ENCODE data around the gene SLC22A23. TPM values are rescaled to one million over a fixed set of nuclear protein-coding genes. Genes with fewer than 3 reads are reported as not detected.
A peak's percentile ranks its signal among the peaks of the same experiment; 100 is the strongest.

The SLC22A23 gene
- total RNA-seq, 1 experiment from 2014 or later: 2.8 TPM

DNA sequence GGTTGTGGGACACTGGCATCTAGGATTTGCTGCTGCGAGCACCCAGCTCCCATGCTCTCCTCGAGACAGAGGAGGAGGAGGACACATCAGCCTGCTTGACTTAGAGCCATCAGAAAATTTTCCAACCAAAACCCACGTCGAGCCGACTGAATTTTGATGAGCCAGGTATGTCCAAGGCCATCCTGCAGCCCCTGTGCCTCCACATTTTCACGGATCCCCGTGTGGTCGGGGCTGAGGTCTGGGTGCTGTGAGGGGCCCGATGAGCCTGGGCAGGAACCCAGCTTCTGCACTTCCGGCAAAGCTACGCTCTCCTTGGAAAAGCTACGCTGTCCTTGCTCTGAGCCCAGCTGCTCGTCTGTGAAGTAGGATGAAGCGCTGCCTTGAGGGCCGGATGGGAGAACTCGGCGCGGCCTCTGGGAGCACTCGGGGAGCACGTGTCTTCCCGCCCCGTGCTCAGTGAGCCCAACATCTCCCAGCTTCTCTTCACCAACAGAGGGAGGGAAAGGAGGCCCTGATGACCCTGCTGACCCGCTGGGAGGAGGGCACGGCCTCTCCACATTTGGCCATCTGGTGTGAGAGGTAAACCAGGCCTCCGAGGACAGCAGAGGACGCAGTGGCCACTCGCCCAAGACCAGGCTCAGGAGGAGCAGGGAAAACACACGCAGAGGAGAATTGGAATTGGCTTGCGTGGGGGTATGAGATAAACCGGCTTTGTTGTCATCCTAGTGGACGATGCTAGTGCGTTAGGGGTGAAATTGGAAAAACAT is 164.2 kb downstream of the SLC22A23 start:
- no peaks in the 10 kb centered on the region for H3K9me3 ChIP-seq
- H3K36me3 ChIP-seq: no peaks in the 10 kb centered on the region
- no peak for DNase-seq
- H3K4me3 ChIP-seq: no peak overlapping the region
- no peaks in the 10 kb centered on the region for H3K27me3 ChIP-seq

DNA sequence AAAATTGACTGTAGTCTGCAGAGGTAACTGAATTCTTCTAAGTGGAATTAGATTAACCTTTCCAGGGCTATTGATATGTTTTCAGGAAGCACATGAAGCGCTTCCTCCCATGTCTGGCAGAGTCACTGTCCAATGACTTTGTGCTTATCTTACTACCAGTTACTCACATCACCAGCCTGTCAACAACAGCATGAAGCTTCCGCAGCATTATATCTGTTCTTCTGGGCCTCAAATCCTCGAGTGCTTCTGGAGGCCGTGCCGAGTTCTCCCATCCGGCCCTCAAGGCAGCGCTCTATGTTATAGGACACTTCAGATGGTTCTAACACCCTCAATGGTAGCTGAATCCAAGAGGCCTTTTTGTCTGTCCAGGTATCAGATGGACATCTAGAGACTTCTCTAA is 164.9 kb downstream of the SLC22A23 start:
- no peaks in the 10 kb centered on the region for H3K9me3 ChIP-seq
- no peaks in the 10 kb centered on the region for H3K27me3 ChIP-seq
- H3K4me3 ChIP-seq: no peak overlapping the region
- DNase-seq: no peak
- H3K36me3 ChIP-seq: no peaks in the 10 kb centered on the region

DNA sequence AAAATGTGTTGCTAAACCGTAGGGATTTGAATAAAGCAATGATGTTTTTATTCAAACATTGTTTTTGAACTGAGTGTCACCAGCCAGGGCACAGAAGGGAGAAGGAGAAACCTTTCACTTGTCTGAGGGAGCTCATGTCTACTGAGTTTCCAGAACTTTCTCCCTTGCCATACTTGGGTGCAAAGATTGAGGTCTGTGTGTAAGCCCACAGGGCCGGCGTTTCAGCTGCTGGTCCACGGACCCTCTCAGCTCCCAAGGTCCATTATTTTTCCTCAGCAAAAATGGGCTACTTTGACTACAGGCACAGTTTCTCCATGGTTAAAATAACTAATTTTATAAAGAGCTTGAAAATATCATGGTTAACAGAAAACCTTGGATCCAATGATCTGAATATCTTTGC is 165.5 kb downstream of the SLC22A23 start:
- no peaks in the 10 kb centered on the region for H3K27me3 ChIP-seq
- no peak overlapping the region for H3K4me3 ChIP-seq
- H3K9me3 ChIP-seq: no peaks in the 10 kb centered on the region
- DNase-seq: no peak
- no peaks in the 10 kb centered on the region for H3K36me3 ChIP-seq

DNA sequence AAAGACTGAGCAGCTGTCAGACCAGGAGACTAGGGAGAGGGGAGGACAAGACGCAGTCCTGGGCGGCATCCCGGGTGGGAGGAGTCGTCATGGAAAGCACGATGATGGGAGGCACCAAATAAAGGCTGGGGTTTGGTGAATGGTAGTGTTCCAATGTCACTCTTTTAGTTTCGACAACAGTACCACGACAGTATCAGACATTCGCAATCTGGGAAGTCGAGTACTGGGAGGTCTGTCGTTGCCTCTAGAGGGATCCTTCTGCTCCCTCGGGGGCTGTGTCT is 166.0 kb downstream of the SLC22A23 start:
- Histone ChIP-seq H3K4me3 (no peak overlapping the region), H3K36me3 (no peaks in the 10 kb centered on the region), H3K27me3 (no peaks in the 10 kb centered on the region), H3K9me3 (no peaks in the 10 kb centered on the region)
- DNase-seq: no peak

DNA sequence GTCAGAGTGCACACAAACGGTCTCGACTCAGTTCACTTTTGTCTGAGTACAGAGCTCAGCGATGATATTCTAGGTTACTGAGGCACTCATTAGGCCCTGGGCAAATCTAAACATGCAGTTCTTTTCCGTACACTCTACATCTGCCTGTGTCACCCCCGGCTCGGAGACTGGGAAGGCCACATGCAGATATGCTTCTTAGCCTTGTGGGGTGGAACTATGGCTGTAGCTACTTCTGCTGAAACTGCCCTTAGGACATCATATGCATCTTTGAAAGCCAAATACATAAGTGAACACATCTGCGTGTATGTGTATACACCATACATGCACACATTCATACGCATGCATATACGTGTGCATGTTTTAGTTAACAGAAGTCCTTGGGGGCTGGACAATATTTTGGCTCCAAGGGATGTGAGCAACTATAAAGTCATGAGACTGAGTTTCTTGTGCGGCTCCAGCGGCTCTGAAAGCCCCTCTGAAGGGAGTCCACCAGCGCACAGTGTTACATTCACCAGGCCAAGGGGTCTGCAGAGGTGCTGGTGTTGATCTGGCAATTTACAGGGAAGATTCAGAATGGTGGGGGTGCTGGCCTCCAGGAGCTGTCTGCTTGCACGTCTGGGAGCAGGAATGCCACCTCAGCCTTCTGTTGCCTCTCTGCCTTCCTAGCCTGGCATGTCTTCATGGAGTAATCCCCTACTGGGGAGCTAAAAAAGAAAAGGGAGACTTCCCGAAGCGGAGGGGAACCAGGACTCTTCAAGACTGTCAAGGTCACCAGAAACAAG is 166.5 kb downstream of the SLC22A23 start:
- no peaks in the 10 kb centered on the region for H3K36me3 ChIP-seq
- no peak for DNase-seq
- no peak overlapping the region for H3K4me3 ChIP-seq
- H3K9me3 ChIP-seq: no peaks in the 10 kb centered on the region
- no peaks in the 10 kb centered on the region for H3K27me3 ChIP-seq

DNA sequence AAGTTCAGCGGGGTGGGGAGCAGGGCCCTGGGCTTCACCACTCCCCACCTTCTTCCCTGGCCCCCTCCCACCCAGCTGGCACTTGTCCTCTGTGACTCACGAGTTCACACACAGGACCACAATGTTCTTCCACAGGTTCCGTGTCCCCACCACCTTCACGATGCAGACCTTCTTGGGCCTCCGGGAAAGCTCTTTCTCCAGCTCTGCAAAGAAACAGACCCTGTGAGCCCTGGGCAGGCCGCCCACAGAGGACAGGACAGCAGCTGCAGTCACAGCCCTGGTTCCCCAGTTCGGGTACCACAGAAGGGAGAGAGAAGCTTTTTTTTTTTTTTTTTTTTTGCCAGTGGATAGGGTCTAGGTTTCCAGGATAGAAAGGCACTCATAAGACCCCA is 167.2 kb downstream of the SLC22A23 start:
- Histone ChIP-seq H3K4me3 (no peak overlapping the region), H3K9me3 (no peaks in the 10 kb centered on the region), H3K36me3 (no peaks in the 10 kb centered on the region), H3K27me3 (no peaks in the 10 kb centered on the region)
- DNase-seq: no peak

DNA sequence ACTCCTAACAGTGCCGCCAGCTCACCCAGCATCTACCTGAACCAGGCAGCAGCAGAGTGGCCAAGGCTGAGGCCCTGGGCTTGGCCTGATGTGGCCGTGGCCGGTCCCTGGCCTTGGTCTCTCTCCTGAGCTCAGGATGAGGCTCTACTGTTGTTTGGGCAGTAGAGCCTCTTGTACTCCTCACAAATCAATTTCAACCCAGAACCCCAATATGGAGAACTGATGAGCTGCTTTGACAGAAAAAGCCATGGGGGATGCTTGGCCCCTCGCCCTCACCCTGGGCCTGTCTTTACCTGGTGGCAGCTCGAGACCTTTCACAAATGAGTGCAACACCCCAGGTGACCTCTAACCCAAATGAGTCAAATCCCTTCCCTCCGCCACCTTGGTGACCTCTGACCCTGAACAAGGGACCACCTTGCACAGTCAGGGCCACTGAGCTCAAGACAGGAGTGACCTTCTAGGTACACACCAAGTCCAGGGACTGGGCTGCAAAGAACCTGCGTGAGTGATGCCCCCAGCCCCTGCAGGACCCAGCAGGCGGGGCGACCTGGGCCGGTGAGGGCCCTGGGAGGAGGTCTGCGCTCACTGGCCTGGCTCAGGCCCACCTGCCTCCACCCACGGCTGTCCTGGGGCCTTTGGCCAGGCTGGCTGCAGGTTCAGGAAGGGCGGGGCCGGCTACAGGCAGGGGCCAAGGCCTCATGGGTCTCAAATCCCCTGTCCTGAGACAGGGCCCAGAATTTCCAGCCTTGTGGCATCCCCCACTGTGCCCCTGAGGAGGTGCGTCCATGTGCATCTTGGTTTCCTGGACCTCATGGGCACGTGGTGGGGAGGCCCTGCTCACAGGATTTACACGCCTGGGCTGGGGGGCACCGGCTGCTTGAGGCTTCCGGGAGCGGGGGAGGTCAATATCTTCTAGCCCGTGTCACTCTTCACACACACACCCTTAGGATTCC is 167.9 kb downstream of the SLC22A23 start:
- Histone ChIP-seq H3K9me3 (no peaks in the 10 kb centered on the region), H3K36me3 (no peaks in the 10 kb centered on the region), H3K4me3 (no peak overlapping the region), H3K27me3 (no peaks in the 10 kb centered on the region)
- DNase-seq: no peak

DNA sequence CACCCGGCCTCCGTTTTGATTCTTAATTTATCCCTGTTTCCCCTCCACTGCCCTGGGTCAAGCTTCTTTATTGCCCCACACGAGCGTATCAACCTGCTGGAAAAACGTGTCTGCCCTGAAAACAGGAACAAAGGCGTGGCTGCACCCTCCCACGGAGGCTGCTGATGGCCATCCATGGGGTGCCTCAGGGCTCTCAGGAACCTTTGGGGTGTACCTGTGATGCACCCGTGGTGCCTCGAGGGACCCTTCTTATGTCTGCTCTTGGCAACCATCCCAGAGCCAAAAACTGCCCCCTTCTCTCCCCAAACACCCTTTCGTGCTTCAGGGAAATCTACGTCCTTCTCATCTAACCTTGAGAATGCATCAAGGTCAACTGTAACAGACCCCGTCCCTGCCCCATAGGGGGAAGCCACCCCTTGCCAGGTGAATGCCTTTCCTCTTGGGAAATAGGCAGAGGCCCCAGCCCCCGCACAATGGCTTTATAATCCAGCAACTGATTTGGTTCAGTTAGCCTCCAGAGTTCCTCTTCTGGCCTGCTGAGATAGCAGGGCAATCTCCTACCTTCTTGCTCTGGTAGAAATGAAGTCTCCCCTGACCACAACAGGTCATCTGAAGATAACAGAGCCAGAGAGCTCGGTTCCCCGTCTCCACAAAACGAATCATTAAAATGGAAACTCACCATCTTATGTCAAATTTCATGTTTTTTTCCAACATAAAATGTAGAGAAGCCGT is 168.7 kb downstream of the SLC22A23 start:
- Histone ChIP-seq H3K4me3 (no peak overlapping the region), H3K9me3 (no peaks in the 10 kb centered on the region), H3K36me3 (no peaks in the 10 kb centered on the region), H3K27me3 (no peaks in the 10 kb centered on the region)
- no peak for DNase-seq

DNA sequence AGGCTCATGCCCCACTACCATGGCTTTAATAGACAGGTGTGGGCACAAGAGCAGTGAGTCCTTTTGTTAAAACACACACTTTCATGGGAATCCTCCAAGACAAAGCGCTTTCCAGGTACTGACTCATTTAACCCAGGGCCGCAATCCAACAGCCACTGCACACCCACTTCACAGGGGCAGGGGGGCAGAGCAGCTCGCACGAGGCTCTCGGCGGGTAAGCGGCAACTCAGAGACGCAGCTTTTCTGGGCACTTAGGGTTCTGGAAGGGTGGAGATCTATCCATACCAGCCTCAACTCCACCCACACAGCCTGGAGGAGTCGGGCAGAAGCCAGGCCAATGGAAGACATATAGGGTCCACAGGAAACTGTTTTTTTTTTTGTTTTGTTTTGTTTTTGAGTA is 169.5 kb downstream of the SLC22A23 start:
- Histone ChIP-seq H3K36me3 (no peaks in the 10 kb centered on the region), H3K27me3 (no peaks in the 10 kb centered on the region)
- DNase-seq: peak; percentile 47

DNA sequence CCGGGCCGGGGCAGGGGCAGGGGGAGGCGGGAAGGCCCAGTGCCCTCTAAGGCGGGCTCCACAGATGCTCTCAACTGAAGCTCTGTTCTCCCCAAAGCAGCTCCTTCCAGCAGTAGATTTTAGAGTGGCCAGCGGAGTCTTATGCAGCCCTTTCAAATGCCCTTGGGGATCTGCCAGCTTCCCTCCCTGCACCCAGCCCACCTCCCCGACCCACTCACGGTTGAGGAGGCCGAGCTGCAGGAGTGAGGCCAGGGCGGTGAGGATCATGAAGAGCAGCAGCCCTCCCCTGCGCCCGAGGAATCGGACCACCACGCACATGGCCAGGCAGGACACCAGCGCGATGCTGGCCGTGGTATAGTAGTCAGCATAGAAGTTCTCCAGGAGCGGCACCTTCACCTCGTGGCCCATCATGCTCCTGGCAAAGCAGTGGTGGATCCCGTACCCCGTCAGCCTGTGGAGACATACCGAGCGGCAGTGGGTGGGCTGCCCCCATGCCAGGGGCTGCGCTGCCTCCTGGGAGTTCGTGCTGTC is 170.1 kb downstream of the SLC22A23 start:
- H3K27me3 ChIP-seq: no peaks in the 10 kb centered on the region
- no peaks in the 10 kb centered on the region for H3K36me3 ChIP-seq
- no peak overlapping the region for H3K4me3 ChIP-seq
- DNase-seq: no peak
- H3K9me3 ChIP-seq: no peaks in the 10 kb centered on the region

More for the DNA sequence above, 169.5 kb downstream of the SLC22A23 start:
- no peaks in the 10 kb centered on the region for H3K9me3 ChIP-seq
- H3K4me3 ChIP-seq: no peak overlapping the region

DNA sequence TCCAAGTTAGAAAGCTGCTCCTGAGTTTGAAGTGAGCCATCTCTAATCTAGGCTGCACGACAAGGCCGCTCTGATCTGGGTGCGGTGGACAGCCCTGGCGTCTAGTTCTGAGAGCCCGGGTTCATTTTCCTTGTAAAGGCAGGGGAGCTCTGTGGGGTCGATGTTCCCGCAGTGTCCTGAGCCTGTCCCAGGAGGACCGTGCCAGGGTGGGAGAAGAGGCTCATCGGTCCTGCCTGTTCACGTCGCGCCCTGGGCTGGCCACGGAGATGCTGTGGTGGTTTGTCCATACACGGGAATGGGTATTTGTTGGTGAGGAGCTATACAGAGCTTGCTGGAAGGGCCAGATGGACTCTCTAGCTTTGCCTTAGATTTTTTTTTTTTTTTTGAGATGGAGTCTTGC is 171.1 kb downstream of the SLC22A23 start:
- Histone ChIP-seq H3K9me3 (no peaks in the 10 kb centered on the region), H3K27me3 (no peaks in the 10 kb centered on the region), H3K4me3 (no peak overlapping the region), H3K36me3 (no peaks in the 10 kb centered on the region)
- no peak for DNase-seq

DNA sequence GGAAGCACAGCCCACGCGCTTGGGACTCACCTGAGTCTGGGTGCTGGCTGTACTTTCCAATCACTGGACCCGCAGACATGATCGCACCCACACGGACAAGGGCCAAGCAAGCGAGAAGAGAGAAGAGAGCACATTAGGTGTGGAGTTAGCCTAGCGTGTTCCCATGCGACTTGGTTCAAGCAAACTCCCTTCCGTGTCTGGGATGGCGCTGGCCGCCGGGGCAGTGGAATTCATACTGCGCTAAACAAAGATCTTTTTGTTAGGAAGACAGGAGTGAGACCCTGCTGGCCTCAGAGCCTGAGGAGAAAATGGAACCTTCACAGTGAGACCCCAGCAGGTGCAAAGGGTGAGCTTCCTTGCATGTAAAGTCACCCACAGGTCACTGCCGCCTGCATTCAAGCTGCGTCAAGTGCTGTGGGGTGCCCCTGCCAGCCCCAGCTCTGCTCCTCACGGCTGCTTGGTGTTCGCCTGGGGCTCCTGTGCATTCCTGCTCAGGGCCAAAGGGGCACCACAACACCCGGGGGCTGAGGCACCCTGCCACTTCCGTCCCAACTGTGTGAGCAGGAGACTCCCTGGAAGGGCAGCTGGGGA is 171.7 kb downstream of the SLC22A23 start:
- Histone ChIP-seq H3K4me3 (no peak overlapping the region), H3K27me3 (no peaks in the 10 kb centered on the region), H3K9me3 (no peaks in the 10 kb centered on the region), H3K36me3 (no peaks in the 10 kb centered on the region)
- DNase-seq: no peak

DNA sequence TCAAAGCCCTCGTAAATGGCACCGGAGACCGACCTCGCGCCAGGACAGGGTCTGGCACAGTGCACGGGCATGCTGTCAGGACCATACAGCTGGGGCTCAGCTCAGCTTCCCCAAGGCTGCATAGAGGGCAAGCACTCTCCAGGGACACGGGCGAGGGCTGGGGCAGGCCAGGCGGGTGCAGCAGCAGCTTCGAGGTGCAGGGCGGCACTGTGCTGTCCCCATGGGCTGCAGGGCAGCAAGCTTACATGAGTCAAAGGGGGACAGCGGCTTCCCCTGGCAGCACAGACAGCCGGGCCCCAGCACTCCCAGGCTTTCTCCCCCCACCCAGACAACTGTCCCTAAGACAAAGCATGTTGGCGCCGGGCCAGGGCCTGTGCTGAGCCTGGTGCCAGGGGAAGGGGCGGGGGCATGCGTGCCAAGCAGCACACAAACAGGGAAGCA is 172.4 kb downstream of the SLC22A23 start:
- Histone ChIP-seq H3K4me3 (no peak overlapping the region), H3K36me3 (no peaks in the 10 kb centered on the region), H3K9me3 (no peaks in the 10 kb centered on the region), H3K27me3 (no peaks in the 10 kb centered on the region)
- no peak for DNase-seq

DNA sequence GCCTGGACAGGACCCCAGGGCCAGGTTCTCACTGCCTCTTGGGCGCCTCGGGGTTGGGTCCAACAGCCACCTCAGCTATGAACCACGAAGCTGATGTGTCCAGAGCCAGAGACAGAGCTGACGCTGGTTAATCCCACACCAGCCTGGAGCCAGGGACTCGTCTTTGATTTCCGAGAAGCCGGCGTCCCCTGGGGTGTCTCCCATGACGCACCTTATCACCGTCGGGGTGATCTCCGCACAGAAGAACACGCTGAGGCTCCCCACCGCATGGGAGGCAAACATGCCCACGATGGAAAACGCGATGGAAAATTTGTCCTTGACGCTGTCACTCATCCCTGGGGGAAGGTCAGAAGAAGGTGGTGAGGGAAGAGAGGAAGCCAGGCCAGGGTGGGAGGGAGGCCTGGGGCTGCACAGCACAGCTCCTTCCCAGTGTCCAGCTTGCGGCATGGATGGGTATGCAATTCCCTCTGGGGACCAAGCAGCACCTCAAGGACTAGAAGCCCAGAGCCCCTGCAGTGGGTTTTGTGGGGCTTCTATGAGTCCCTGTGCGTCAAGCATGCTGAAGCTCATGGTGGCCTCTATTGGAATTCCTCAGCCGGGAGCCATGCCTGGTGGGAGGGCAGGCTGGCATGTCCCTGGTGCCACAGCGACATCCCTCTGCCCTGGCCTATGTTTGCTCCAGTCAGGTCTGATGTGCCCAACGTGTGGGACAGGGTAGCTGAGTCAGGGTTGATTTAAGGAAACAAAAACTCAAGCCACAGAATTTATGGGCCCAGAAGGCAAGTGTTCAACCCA is 173.0 kb downstream of the SLC22A23 start:
- H3K9me3 ChIP-seq: no peaks in the 10 kb centered on the region
- DNase-seq: no peak
- no peaks in the 10 kb centered on the region for H3K27me3 ChIP-seq
- no peaks in the 10 kb centered on the region for H3K36me3 ChIP-seq
- no peak overlapping the region for H3K4me3 ChIP-seq

DNA sequence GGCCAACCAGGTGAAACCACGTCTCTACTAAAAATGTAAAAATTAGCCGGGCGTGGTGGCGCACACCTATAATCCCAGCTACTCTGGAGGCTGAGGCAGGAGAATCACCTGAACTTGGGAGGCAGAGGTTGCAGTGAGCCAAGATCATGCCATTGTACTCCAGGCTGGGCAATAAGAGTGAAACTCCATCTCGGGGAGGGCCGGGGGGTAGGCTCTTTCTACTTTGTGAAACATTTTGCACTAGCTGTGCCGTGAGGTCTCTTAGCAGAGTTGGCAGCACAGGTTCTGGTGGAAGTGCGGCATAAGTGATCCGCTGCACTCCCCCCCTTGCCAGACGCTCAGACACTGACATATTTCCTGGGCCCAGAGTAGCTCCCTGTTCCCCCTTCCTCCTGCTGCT is 173.6 kb downstream of the SLC22A23 start:
- Histone ChIP-seq H3K27me3 (no peaks in the 10 kb centered on the region), H3K9me3 (no peaks in the 10 kb centered on the region), H3K4me3 (no peak overlapping the region), H3K36me3 (no peaks in the 10 kb centered on the region)
- DNase-seq: no peak
